GM15510 (cell line): ENCODE results near the gene ZNF580.

Source experiments
- POLR2A ChIP-seq: IDR thresholded peaks from 3 replicates; pipeline ENCODE4 v1.6.1; 2011; ENCODE audit warnings: borderline replicate concordance; ENCODE audit not compliant: insufficient read length; ENCODE audit errors: extremely low read depth

ZNF580 gene

GRCh38 chr19:55655648-55656040, 14.8 kb downstream of the ZNF580 start:
- TF ChIP-seq POLR2A = no peak

DNA sequence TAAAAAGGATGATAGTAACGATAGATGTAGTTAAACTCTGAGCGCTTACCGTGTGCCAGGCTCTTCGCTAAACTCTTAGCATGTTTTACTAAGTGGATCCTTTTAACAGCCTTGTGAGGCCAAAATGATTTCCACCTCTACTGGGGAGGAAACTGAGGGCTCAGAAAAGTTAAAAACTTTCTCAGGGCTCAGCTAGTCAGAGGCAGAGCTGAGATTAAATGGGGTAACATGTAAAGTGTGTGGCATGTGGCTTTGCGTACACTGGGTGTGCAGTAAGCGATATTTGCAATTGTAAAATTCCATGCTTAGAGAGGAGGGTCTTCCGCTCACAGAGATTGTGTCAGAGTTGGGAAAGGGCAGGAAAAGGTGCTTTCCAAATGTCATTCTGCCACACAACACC, 15.8 kb downstream of the ZNF580 start:
- no peak for TF ChIP-seq POLR2A

GRCh38 chr19:55656988-55657747, 16.4 kb downstream of the ZNF580 start:
- TF ChIP-seq POLR2A = no peak

- no peak for TF ChIP-seq POLR2A
These were observed 18.2 kb downstream of the ZNF580 start for GRCh38 chr19:55658846-55659459.

DNA sequence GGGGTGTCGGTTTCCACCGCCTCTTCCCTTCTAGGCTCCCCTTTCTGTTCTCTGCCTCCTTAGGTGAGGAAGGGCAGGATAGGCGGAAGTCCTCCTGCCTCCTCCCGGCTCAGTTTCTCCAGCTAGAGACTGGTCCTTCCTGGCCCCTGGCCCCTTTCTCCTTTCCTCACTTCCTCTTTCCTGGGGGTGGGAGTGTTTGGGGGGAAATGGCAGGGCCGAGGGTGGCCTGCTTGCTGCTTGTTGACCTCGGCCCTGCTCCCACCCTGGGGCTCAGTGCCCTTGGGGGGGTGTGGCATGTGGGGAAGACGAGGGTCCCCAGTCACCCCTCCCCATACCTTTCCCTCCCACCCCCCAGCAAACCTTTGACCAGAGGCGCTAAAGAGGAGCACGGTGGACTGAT, 19.0 kb downstream of the ZNF580 start:
- no peak for TF ChIP-seq POLR2A

GRCh38 chr19:55660404-55660803, 19.6 kb downstream of the ZNF580 start:
- TF ChIP-seq POLR2A = no peak

DNA sequence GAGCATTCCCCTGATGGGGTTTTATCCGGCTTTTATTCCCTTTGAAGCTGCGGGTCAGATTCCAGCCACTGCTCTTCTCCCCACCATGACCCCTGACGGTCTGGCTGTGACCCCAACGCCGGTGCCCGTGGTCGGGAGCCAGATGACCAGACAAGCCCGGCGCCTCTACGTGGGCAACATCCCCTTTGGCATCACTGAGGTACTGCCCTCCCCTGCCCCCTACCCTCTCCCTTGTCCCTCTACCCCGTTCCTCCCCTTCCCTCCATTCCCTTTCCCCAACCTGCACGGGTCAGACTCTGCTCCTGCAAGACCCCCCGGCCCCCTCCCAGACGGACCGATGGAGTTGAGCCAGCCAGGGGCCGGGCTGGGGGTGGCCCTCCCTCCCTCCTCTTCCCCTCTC, 20.2 kb downstream of the ZNF580 start:
- no peak for TF ChIP-seq POLR2A

- TF ChIP-seq POLR2A = no peak
These were observed 21.0 kb downstream of the ZNF580 start for GRCh38 chr19:55661826-55662225.

GRCh38 chr19:55663846-55664536, 23.2 kb downstream of the ZNF580 start:
- no peak for TF ChIP-seq POLR2A

DNA sequence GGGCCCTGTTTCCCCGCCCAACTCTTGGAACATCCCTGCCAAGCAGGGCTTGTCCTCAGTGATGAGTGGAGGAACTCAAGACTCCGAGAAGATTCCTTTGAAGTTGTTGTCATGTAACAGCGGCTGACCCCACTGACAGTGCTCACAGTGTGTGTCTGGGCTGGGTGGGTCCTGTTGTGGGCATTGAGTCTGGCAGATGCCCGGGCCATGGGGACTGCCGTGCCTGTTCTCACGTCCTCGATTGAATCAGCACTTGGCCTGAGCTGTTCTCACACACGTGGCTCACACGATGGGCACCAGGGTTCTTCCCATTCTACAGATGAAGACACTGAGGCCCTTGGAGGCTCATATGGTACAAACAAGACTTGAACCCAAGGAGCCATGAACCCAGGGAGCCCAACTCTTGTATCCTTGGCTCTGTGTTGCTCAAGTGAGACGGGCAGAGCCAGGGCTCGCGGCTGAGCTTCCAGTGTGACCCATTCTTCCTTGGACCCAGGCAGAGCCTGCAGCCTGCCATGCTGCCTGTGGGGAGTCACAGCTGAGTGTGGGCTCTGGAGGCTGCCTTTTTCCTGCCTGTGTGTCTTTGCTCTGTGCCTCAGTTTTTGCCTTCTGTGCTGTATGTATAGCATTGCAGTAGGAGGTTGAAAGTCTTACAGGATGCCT, 25.7 kb downstream of the ZNF580 start:
- TF ChIP-seq POLR2A = no peak

DNA sequence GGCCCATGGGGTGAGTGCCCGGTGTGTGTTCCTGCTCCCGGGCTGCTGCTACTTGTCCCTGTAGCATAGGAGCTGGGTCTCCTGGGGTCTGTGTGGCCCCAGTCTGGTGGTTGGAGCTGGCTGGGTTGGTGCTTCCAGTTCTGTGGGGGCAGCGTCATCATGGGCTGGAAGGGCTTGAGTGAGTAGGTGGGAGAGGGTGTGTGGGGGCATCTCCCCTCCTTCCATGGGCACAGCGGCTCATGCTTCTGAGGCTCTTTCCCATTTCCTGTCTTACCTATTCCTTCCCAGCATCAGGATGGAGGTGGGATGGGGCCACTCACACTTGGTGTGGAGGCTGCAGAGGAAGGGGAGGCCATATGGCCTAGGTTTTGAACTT, 26.2 kb downstream of the ZNF580 start:
- TF ChIP-seq POLR2A = no peak

DNA sequence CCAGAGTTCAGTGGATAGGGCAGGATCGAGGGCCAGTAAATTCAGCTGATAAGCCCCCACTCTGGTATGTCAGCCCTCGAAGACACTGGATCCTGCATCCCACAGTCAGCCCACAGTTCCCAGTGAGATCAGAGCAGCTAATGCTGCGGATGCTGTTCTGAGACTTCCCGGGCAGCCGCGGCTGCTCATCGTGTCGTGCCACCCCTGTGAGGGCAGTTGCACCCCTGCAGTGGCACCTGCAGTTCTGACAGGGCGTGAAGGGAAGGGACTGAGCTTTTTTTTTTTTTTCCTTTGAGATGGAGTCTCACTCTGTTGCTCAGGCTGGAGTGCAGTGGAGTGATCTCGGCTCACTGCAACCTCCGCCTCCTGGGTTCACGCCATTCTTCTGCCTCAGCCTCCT, 26.7 kb downstream of the ZNF580 start:
- TF ChIP-seq POLR2A = no peak

GRCh38 chr19:55667958-55668357, 27.2 kb downstream of the ZNF580 start:
- no peak for TF ChIP-seq POLR2A

DNA sequence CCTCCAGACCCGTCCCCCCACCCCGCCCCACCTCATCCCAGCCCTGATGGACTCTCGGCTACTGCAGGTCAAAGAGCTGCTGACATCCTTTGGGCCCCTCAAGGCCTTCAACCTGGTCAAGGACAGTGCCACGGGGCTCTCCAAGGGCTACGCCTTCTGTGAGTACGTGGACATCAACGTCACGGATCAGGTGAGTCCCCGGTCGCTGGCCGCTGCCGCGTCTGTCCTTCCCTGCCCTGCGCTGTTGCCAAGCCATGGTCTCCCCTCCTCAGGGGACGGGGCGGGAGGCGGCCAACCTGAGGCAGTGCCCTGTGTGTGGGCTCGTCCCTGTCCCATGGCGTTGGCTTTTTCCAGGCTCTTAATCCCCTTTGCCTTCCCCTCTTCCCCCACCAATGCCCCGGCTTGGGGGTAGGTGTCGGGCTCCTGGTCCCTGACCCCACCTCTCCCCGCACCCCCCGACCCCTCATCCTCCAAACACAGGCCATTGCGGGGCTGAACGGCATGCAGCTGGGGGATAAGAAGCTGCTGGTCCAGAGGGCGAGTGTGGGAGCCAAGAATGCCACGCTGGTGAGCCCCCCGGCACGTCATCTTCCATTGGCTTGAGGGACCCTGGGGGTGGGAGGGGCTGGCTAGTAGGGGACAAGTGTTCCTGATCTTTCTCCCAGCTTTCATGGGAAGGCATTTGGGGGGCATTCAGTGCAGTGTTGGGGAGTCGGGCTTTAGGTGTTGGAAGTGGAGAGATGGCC, 28.0 kb downstream of the ZNF580 start:
- TF ChIP-seq POLR2A = no peak

- no peak for TF ChIP-seq POLR2A
These were observed 28.8 kb downstream of the ZNF580 start for GRCh38 chr19:55669418-55670279.
